GM19372 (cell line): ENCODE results near the gene ARHGAP26.
"Not testable (repeated sequence)": the region's sequence is repeated elsewhere in the genome, so short reads cannot be mapped to it uniquely, and the experiment has no call there.

Experiments used
- ATAC-seq: cut with Tn5 transposase; IDR thresholded peaks from one replicate; pipeline ENCODE4 v1.9.1; 2021; ENCODE audit warnings: mild to moderate bottlenecking, low read depth, moderate library complexity; ENCODE audit not compliant: unreplicated experiment

The ARHGAP26 gene

DNA sequence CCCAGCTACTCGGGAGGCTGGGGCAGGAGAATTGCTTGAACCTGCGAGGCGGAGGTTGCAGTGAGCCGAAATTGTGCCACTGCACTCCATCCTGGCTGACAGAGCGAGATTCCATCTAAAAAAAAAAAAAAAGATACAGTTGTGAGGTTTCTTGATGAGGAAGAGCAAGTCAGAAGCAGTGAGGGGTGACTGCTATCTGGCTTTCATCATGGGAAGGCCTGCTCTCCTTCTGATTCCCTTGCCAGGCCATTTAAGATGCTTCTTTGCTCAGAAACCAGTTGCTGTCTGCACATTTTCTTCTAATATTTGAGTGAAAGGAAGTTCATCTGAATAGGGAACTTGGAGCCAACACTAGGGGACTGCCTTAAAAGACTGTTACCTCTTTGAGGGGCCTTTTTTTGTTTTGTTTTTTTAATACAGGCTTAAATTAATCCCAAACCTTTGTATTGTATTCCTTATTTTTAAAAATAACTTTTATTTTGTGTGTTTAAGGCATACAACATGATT, 201.9 kb downstream of the ARHGAP26 start:
- no peak for ATAC-seq

- no peak for ATAC-seq
Measured at GRCh38 chr5:142973932-142974331, 203.8 kb downstream of the ARHGAP26 start.

DNA sequence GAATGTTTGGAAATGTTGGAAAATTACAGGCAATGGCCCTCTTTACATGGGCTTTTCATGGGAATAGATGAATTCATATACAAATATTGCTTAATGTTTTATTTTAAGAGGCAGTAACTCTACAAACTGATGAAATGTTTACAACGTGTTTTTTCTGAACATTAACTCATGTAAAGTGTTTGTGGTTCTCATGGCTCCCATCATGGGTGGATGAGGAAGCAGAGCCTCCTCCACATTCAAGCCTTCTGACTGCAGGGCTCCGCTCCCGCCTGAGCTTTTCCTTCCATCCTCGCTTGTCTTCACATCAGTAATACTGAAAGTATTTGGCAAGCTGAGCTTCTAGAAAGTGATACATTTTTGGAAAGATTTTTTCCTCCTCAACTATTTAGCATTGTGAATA, 204.2 kb downstream of the ARHGAP26 start:
- ATAC-seq, result no peak

- ATAC-seq, result no peak
Measured at GRCh38 chr5:142976861-142977260, 206.7 kb downstream of the ARHGAP26 start.

GRCh38 chr5:142977363-142978051, 207.3 kb downstream of the ARHGAP26 start:
- ATAC-seq, result no peak

DNA sequence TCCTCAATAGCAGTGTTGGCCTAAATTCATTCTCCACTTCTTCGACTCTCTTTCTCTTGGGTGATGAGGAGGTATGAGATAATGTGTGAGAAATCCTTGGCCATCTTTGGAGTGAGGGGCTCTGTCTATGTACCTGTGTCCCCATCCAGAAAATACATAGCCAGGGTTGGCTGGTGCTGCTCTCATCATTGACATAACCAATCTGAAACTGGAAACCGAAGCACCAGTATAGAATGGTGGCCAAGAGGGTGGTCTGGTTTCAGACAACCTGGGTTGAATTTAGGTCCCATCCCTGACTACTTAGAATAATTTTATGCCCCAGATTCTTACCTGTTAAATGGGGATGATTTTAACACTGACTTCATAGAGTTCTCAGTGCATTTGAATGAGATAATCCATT, 208.1 kb downstream of the ARHGAP26 start:
- no peak for ATAC-seq

- ATAC-seq, result no peak
Measured at GRCh38 chr5:142978726-142979125, 208.5 kb downstream of the ARHGAP26 start.

GRCh38 chr5:142979636-142980035, 209.5 kb downstream of the ARHGAP26 start:
- no peak for ATAC-seq

DNA sequence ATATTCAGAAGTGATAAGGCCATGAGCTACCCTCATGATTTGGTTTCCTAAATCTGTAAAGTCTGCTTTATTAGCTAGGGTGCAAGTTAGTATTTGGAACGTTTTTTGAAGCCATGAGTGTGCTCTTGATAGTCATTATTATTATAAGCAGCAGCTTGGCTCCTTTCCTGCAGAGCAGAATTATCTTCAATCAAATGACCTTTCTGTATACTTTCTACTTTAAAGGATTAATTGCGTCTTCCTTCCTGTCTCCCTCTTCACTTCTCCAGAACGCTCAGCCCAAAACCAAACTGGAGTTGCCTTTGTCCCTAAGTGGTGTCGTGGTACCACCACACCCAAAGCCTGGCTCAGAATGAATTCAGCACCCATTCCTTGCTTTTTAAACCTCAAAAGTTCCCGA, 211.3 kb downstream of the ARHGAP26 start:
- ATAC-seq, result no peak

DNA sequence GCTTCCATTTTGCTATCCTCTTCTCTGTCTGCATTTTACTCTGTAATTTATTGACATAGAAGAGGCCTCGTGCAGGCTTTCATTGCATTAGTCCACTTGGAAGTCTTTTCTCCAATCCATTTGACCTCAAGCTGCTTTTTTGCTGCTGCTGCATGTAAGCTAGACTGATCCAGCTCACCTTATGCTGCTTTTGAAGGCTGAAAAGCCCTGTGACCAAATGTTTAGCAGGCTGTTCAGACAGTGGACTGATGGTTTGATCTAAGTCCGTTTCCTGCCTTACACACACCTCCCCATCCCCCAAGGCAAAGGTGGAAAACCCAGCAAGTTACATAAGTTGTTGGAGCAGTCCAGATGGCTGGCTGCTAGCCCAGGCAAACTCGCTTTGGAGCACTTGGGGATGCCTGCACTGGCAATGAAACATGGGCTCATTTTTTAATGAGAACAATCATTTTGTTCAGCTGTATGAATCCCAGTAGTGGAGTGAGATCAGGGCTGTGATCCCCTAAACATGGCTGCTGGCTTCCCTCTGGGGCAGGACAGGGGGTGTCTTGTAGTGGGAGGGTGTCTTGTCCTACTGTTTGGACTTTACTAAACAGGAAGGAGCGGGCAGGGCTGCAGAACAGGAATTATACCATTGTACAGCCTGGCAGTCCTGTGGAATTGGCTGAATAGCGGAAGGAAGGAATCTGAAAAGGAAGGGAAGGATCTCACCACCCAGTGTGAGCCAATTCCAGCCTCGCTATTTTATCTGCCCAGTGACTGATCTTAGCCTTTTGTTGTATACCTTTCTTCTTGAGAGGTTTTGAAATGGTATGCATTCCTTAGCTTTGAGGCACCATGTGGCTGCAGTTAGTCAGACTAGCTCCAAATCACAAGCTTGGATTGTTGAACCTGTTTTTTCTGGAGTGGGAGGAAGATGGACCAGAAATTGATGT, 212.0 kb downstream of the ARHGAP26 start:
- ATAC-seq, result no peak

DNA sequence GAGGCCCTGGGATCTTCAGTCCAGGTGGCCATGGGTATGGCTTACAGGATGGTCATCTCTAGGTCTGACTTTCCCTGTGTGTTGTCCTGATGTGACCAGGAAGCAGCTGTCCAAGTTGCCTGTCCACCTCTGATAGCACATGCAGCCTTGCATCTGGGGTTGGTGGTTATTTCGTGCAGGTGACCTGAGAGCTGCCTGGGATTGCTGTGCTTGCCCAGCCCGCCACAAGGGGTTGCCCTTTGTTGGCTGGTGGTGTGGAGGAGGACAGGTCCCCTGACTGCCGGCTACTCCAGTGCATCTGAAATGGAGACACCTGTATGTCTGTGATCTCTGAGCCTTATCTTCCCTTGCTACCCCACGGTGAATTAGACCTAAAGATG, 212.6 kb downstream of the ARHGAP26 start:
- ATAC-seq, result no peak

DNA sequence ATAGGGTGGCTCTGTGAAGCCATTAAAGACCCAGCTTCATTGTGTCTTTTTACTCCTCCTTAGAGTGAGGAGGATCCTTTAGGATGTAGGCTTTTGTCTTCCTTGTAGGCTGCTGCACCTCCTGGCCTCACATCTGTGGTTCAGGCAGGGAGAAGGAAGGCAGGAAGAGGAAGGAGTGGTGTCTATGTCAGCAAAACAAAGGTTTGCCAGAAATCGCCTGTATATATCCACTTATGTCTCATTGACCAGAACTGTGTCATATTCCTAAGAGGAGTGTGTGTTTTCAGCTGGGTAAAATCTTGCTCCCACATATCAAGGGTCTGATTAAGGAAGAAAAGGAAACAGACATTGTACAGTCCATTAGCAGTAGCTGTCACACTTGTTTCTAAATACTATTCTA, 213.8 kb downstream of the ARHGAP26 start:
- no peak for ATAC-seq

- no peak for ATAC-seq
Measured at GRCh38 chr5:142984525-142984924, 214.3 kb downstream of the ARHGAP26 start.

DNA sequence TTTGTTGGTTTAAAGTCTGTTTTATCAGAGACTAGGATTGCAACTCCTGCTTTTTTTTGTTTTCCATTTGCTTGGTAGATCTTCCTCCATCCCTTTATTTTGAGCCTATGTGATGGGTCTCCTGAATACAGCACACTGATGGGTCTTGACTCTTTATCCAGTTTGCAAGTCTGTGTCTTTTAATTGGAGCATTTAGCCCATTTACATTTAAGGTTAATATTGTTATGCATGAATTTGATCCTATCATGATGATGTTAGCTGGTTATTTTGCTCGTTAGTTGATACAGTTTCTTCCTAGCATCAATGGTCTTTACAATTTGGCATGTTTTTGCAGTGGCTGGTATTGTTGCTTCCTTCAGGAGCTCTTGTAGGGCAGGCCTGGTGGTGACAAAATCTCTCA, 219.1 kb downstream of the ARHGAP26 start:
- ATAC-seq, result not testable (repeated sequence)

- ATAC-seq, result not testable (repeated sequence)
Measured at GRCh38 chr5:142990073-142990472, 219.9 kb downstream of the ARHGAP26 start.

DNA sequence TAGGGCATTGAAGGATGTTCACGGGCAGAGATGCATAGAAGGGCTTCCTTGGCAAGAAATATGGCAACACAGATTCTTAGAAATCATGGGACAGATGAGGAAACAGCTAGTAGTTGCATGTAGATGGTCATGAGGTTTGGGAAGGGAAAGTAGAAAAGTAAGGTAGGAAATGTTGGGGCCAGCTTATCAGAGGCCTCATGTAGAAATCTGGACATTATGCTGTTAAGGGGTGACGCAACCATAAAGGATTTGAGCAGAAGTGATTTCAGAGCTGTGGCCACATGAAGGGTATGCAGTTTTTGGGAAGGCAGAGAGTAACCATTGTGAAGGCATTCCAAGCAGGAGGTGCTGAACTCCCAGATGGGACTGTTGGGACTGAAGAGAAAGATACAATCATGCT, 224.0 kb downstream of the ARHGAP26 start:
- no peak for ATAC-seq

DNA sequence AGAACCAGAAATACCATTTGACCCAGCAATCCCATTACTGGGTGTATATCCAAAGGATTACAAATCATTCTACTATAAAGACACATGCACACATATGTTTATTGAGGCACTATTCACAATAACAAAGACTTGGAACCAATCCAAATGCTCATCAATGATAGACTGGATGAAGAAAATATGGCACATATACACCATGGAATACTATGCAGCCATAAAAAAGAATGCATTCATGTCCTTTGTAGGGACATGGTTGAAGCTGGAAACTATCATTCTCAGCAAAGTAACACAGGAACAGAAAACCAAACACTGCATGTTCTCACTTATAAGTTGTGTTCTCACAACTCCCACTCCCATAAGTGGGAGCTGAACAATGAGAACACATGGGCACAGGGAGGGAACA, 225.4 kb downstream of the ARHGAP26 start:
- ATAC-seq, result not testable (repeated sequence)

- no peak for ATAC-seq
Measured at GRCh38 chr5:142997591-142997990, 227.4 kb downstream of the ARHGAP26 start.

- no peak for ATAC-seq
Measured at GRCh38 chr5:142998316-142999020, 228.3 kb downstream of the ARHGAP26 start.

GRCh38 chr5:143000551-143000950, 230.4 kb downstream of the ARHGAP26 start:
- ATAC-seq, result not testable (repeated sequence)
